ENCODE measurements around the gene CCNI.

The CCNI gene

DNA sequence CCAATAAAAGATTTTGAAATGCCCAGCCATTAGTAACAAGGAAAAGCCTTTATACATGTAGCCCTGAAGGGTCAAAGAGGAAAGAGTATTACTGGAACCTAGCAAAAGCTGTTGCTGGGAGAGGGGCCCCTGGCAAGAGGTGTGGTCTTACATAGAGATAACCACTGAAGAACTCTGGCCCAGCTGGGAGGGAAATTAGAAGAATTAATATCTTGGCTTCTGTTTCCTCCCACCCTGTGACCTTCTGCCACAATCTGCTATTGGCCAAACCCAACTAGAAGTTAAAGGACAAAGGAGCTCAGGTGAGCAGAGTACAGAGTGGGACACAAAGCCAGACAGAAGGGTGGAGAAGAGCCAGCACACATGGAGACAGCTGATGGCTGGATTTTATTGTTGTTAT, 41.9 kb upstream of the CCNI start:
- CTCF ChIA-PET = interaction anchor here (0.7 to 2.0 kb wide), 4 partner anchors 17 to 86 kb away, joined by 3 to 7 read pairs (median 4); no protein-coding TSS in a partner anchor
- H3K9me3 ChIP-seq (ENCODE audit: control extremely low read depth in 1 of 5, control insufficient read depth in 4 of 5, insufficient read depth in 2 of 5, low read depth in 1 of 5, low read length in 4 of 5) = no peaks in the 10 kb centered on the region

GRCh38 chr4:77113069-77113468, 37.3 kb upstream of the CCNI start:
- Histone ChIP-seq H3K27me3 (replicated peaks in 2 of 5; ENCODE audit: control insufficient read depth in 4 of 5, insufficient read depth in 5 of 5, low read length in 4 of 5) (no peaks in the 10 kb centered on the region), H3K4me1 (ENCODE audit: control extremely low read depth in 1 of 4, control insufficient read depth in 4 of 4, insufficient read depth in 4 of 4, low read length in 3 of 4) (no peaks in the 10 kb centered on the region), H3K4me3 (ENCODE audit: control insufficient read depth in 1 of 7, extremely low read depth in 1 of 7, insufficient read depth in 4 of 7, low read depth in 2 of 7, low read length in 6 of 7) (no peak overlapping the region), H3K27ac (ENCODE audit: insufficient read depth in 1 of 2, low read depth in 1 of 2, low read length in 2 of 2, poor library complexity in 1 of 2, severe bottlenecking in 2 of 2) (no peak overlapping the region), H3K36me3 (ENCODE audit: control insufficient read depth in 4 of 4, insufficient read depth in 4 of 4, low read length in 3 of 4) (no peaks in the 10 kb centered on the region), H3K9me3 (ENCODE audit: control extremely low read depth in 1 of 5, control insufficient read depth in 4 of 5, insufficient read depth in 2 of 5, low read depth in 1 of 5, low read length in 4 of 5) (no peaks in the 10 kb centered on the region)
- ChIA-PET CTCF (no interaction called here), POLR2A (no interaction called here)
- 97% methylated on average over 26 of the region's 29 CpGs for WGBS (ENCODE audit: insufficient coverage)
- DNase-seq = no peak

More for the DNA sequence above, 41.9 kb upstream of the CCNI start:
- no peak overlapping the region for H3K27ac ChIP-seq (ENCODE audit: insufficient read depth in 1 of 2, low read depth in 1 of 2, low read length in 2 of 2, poor library complexity in 1 of 2, severe bottlenecking in 2 of 2)
- H3K36me3 ChIP-seq (ENCODE audit: control insufficient read depth in 4 of 4, insufficient read depth in 4 of 4, low read length in 3 of 4) = no peaks in the 10 kb centered on the region
- H3K27me3 ChIP-seq (replicated peaks in 2 of 5; ENCODE audit: control insufficient read depth in 4 of 5, insufficient read depth in 5 of 5, low read length in 4 of 5) = no peaks in the 10 kb centered on the region
- no peak for DNase-seq
- no peaks in the 10 kb centered on the region for H3K4me1 ChIP-seq (ENCODE audit: control extremely low read depth in 1 of 4, control insufficient read depth in 4 of 4, insufficient read depth in 4 of 4, low read length in 3 of 4)
- no peak overlapping the region for H3K4me3 ChIP-seq (ENCODE audit: control insufficient read depth in 1 of 7, extremely low read depth in 1 of 7, insufficient read depth in 4 of 7, low read depth in 2 of 7, low read length in 6 of 7)
- POLR2A ChIA-PET = interaction anchor here (1.2 kb wide), 1 partner anchor 20 kb away, joined by 3 read pairs; no protein-coding TSS in a partner anchor

GRCh38 chr4:77110730-77111129, 34.9 kb upstream of the CCNI start:
- ChIA-PET CTCF (interaction anchor here (1.5 to 1.6 kb wide), 3 partner anchors 14 to 18 kb away, joined by 5 to 6 read pairs (median 6); no protein-coding TSS in a partner anchor), POLR2A (no interaction called here)
- DNase-seq = no peak
- WGBS (ENCODE audit: insufficient coverage) = 100% methylated on average over 1 of the region's 1 CpG
- Histone ChIP-seq H3K9me3 (ENCODE audit: control extremely low read depth in 1 of 5, control insufficient read depth in 4 of 5, insufficient read depth in 2 of 5, low read depth in 1 of 5, low read length in 4 of 5) (no peaks in the 10 kb centered on the region), H3K27ac (ENCODE audit: insufficient read depth in 1 of 2, low read depth in 1 of 2, low read length in 2 of 2, poor library complexity in 1 of 2, severe bottlenecking in 2 of 2) (no peak overlapping the region), H3K4me3 (ENCODE audit: control insufficient read depth in 1 of 7, extremely low read depth in 1 of 7, insufficient read depth in 4 of 7, low read depth in 2 of 7, low read length in 6 of 7) (no peak overlapping the region), H3K27me3 (replicated peaks in 2 of 5; ENCODE audit: control insufficient read depth in 4 of 5, insufficient read depth in 5 of 5, low read length in 4 of 5) (no peaks in the 10 kb centered on the region), H3K4me1 (ENCODE audit: control extremely low read depth in 1 of 4, control insufficient read depth in 4 of 4, insufficient read depth in 4 of 4, low read length in 3 of 4) (no peaks in the 10 kb centered on the region), H3K36me3 (ENCODE audit: control insufficient read depth in 4 of 4, insufficient read depth in 4 of 4, low read length in 3 of 4) (no peaks in the 10 kb centered on the region)

- Histone ChIP-seq H3K4me1 (ENCODE audit: control extremely low read depth in 1 of 4, control insufficient read depth in 4 of 4, insufficient read depth in 4 of 4, low read length in 3 of 4) (peaks cover 12 to 20% (median 16%) of the 10 kb centered on the region in 4 experiments), H3K4me3 (ENCODE audit: control insufficient read depth in 1 of 7, extremely low read depth in 1 of 7, insufficient read depth in 4 of 7, low read depth in 2 of 7, low read length in 6 of 7) (no peak overlapping the region), H3K36me3 (ENCODE audit: control insufficient read depth in 4 of 4, insufficient read depth in 4 of 4, low read length in 3 of 4) (no peaks in the 10 kb centered on the region), H3K9me3 (ENCODE audit: control extremely low read depth in 1 of 5, control insufficient read depth in 4 of 5, insufficient read depth in 2 of 5, low read depth in 1 of 5, low read length in 4 of 5) (no peaks in the 10 kb centered on the region), H3K27ac (ENCODE audit: insufficient read depth in 1 of 2, low read depth in 1 of 2, low read length in 2 of 2, poor library complexity in 1 of 2, severe bottlenecking in 2 of 2) (no peak overlapping the region), H3K27me3 (replicated peaks in 2 of 5; ENCODE audit: control insufficient read depth in 4 of 5, insufficient read depth in 5 of 5, low read length in 4 of 5) (no peaks in the 10 kb centered on the region)
- ChIA-PET POLR2A (interaction anchor here (0.6 to 0.7 kb wide), 2 partner anchors 31 to 42 kb away, joined by 3 to 4 read pairs; no protein-coding TSS in a partner anchor), CTCF (interaction anchor here (0.8 to 2.5 kb wide), 8 partner anchors 9 to 70 kb away, joined by 3 to 10 read pairs (median 5); no protein-coding TSS in a partner anchor)
- peak; percentile 70 to 92 (median 90) for DNase-seq
- 50% methylated on average over 6 of the region's 8 CpGs for WGBS (ENCODE audit: insufficient coverage)
These were observed 29.2 kb upstream of the CCNI start for GRCh38 chr4:77104791-77105540.

GRCh38 chr4:77104388-77104787, 28.6 kb upstream of the CCNI start:
- ChIA-PET POLR2A (interaction anchor here (0.7 kb wide), 1 partner anchor 31 kb away, joined by 3 read pairs; no protein-coding TSS in a partner anchor), CTCF (interaction anchor here (0.8 to 2.5 kb wide), 8 partner anchors 9 to 71 kb away, joined by 3 to 10 read pairs (median 5); no protein-coding TSS in a partner anchor)
- no peaks in the 10 kb centered on the region for H3K9me3 ChIP-seq (ENCODE audit: control extremely low read depth in 1 of 5, control insufficient read depth in 4 of 5, insufficient read depth in 2 of 5, low read depth in 1 of 5, low read length in 4 of 5)
- H3K4me1 ChIP-seq (ENCODE audit: control extremely low read depth in 1 of 4, control insufficient read depth in 4 of 4, insufficient read depth in 4 of 4, low read length in 3 of 4) = peaks cover 14 to 26% (median 22%) of the 10 kb centered on the region in 4 experiments
- no peaks in the 10 kb centered on the region for H3K27me3 ChIP-seq (replicated peaks in 2 of 5; ENCODE audit: control insufficient read depth in 4 of 5, insufficient read depth in 5 of 5, low read length in 4 of 5)
- DNase-seq = no peak
- no peak overlapping the region for H3K4me3 ChIP-seq (ENCODE audit: control insufficient read depth in 1 of 7, extremely low read depth in 1 of 7, insufficient read depth in 4 of 7, low read depth in 2 of 7, low read length in 6 of 7)
- no CpG with 5 or more reads among the region's 1 CpG for WGBS (ENCODE audit: insufficient coverage)
- H3K27ac ChIP-seq (ENCODE audit: insufficient read depth in 1 of 2, low read depth in 1 of 2, low read length in 2 of 2, poor library complexity in 1 of 2, severe bottlenecking in 2 of 2) = no peak overlapping the region
- no peaks in the 10 kb centered on the region for H3K36me3 ChIP-seq (ENCODE audit: control insufficient read depth in 4 of 4, insufficient read depth in 4 of 4, low read length in 3 of 4)

GRCh38 chr4:77100234-77100633, 24.4 kb upstream of the CCNI start:
- no peaks in the 10 kb centered on the region for H3K27me3 ChIP-seq (replicated peaks in 2 of 5; ENCODE audit: control insufficient read depth in 4 of 5, insufficient read depth in 5 of 5, low read length in 4 of 5)
- peak; percentile 72 to 89 (median 81) for DNase-seq
- no peak overlapping the region for H3K27ac ChIP-seq (ENCODE audit: insufficient read depth in 1 of 2, low read depth in 1 of 2, low read length in 2 of 2, poor library complexity in 1 of 2, severe bottlenecking in 2 of 2)
- no peaks in the 10 kb centered on the region for H3K9me3 ChIP-seq (ENCODE audit: control extremely low read depth in 1 of 5, control insufficient read depth in 4 of 5, insufficient read depth in 2 of 5, low read depth in 1 of 5, low read length in 4 of 5)
- CTCF ChIA-PET = interaction anchor here (0.8 to 13.4 kb wide), 9 partner anchors 17 to 101 kb away, joined by 3 to 155 read pairs (median 4); no protein-coding TSS in a partner anchor
- POLR2A ChIA-PET = interaction anchor here (0.8 to 1.2 kb wide), 3 partner anchors 24 to 94 kb away, joined by 3 to 6 read pairs (median 3); no protein-coding TSS in a partner anchor
- no peaks in the 10 kb centered on the region for H3K36me3 ChIP-seq (ENCODE audit: control insufficient read depth in 4 of 4, insufficient read depth in 4 of 4, low read length in 3 of 4)
- WGBS (ENCODE audit: insufficient coverage) = 0% methylated on average over 2 of the region's 2 CpGs
- H3K4me1 ChIP-seq (ENCODE audit: control extremely low read depth in 1 of 4, control insufficient read depth in 4 of 4, insufficient read depth in 4 of 4, low read length in 3 of 4) = peaks cover 14 to 37% (median 32%) of the 10 kb centered on the region in 4 experiments
- H3K4me3 ChIP-seq (ENCODE audit: control insufficient read depth in 1 of 7, extremely low read depth in 1 of 7, insufficient read depth in 4 of 7, low read depth in 2 of 7, low read length in 6 of 7) = peak overlapping the region in 2 of 7 experiments; percentile 22 to 48

- ChIA-PET POLR2A (interaction anchor here (0.8 kb wide), 1 partner anchor 19 kb away, joined by 3 read pairs; no protein-coding TSS in a partner anchor), CTCF (interaction anchor here (0.6 to 13.4 kb wide), 9 partner anchors 9 to 294 kb away, joined by 3 to 155 read pairs (median 6); no protein-coding TSS in a partner anchor)
- no peak overlapping the region for H3K4me3 ChIP-seq (ENCODE audit: control insufficient read depth in 1 of 7, extremely low read depth in 1 of 7, insufficient read depth in 4 of 7, low read depth in 2 of 7, low read length in 6 of 7)
- no peak for DNase-seq
- peaks cover 16 to 41% (median 36%) of the 10 kb centered on the region in 4 experiments for H3K4me1 ChIP-seq (ENCODE audit: control extremely low read depth in 1 of 4, control insufficient read depth in 4 of 4, insufficient read depth in 4 of 4, low read length in 3 of 4)
- H3K36me3 ChIP-seq (ENCODE audit: control insufficient read depth in 4 of 4, insufficient read depth in 4 of 4, low read length in 3 of 4) = no peaks in the 10 kb centered on the region
- no peaks in the 10 kb centered on the region for H3K27me3 ChIP-seq (replicated peaks in 2 of 5; ENCODE audit: control insufficient read depth in 4 of 5, insufficient read depth in 5 of 5, low read length in 4 of 5)
- no peak overlapping the region for H3K27ac ChIP-seq (ENCODE audit: insufficient read depth in 1 of 2, low read depth in 1 of 2, low read length in 2 of 2, poor library complexity in 1 of 2, severe bottlenecking in 2 of 2)
- no peaks in the 10 kb centered on the region for H3K9me3 ChIP-seq (ENCODE audit: control extremely low read depth in 1 of 5, control insufficient read depth in 4 of 5, insufficient read depth in 2 of 5, low read depth in 1 of 5, low read length in 4 of 5)
These were observed 21.8 kb upstream of the CCNI start for GRCh38 chr4:77097611-77098010.
